Astrocyte (in vitro differentiated cells and primary cell): ENCODE data around the gene CAPS2. TPM values are rescaled to one million over a fixed set of nuclear protein-coding genes. Genes with fewer than 3 reads are reported as not detected.

Experiments
- DNase-seq: peaks from one replicate; pipeline ENCODE4 v3.0.0-alpha.2; 2010; ENCODE audit warnings: low read depth
- FAIRE-seq: peaks from 2 replicates; lab custom pipeline; 2011; peaks lifted over from hg19 to GRCh38; lab: Jason Lieb, UNC
- H2AFZ ChIP-seq: 2 replicates; pipeline ENCODE4 v1.6.0; 2012; ENCODE audit warnings: low read depth, low read length, inconsistent platforms
- H3K27ac ChIP-seq: 2 replicates; pipeline ENCODE4 v1.5.1; 2011; ENCODE audit warnings: low read depth, low read length, inconsistent platforms
- H3K27me3 ChIP-seq: 2 replicates; pipeline ENCODE4 v1.6.0; 2011; ENCODE audit warnings: low read length, inconsistent platforms; ENCODE audit not compliant: insufficient read depth
- H3K36me3 ChIP-seq: 2 replicates; pipeline ENCODE4 v1.5.1; 2011; ENCODE audit warnings: low read length, inconsistent platforms; ENCODE audit not compliant: insufficient read depth
- H3K4me1 ChIP-seq: 2 replicates; pipeline ENCODE4 v1.5.1; 2011; ENCODE audit warnings: low read length, inconsistent platforms; ENCODE audit not compliant: insufficient read depth
- H3K4me2 ChIP-seq: 2 replicates; pipeline ENCODE4 v1.6.0; 2012; ENCODE audit warnings: low read length, inconsistent platforms
- H3K4me3 ChIP-seq: 2 replicates; pipeline ENCODE4 v1.5.1; 2011; ENCODE audit warnings: low read depth, mild to moderate bottlenecking, low read length, inconsistent platforms; ENCODE audit not compliant: insufficient read depth
- H3K79me2 ChIP-seq: 2 replicates; pipeline ENCODE4 v1.6.0; 2012; ENCODE audit warnings: mild to moderate bottlenecking, low read length, inconsistent platforms; ENCODE audit not compliant: insufficient read depth
- H3K9ac ChIP-seq: 2 replicates; pipeline ENCODE4 v1.6.0; 2012; ENCODE audit warnings: mild to moderate bottlenecking, low read length, inconsistent platforms
- H3K9me3 ChIP-seq: 2 replicates; pipeline ENCODE4 v1.5.1; 2012; ENCODE audit warnings: low read depth, mild to moderate bottlenecking, low read length, inconsistent platforms; ENCODE audit not compliant: insufficient read depth
- H4K20me1 ChIP-seq: 2 replicates; pipeline ENCODE4 v1.6.0; 2012; ENCODE audit warnings: low read length, inconsistent platforms; ENCODE audit not compliant: insufficient read depth
- H3K27ac Mint-ChIP-seq: one replicate; pipeline ENCODE4 v1.8.0; 2021; ENCODE audit warnings: mild to moderate bottlenecking, mixed read lengths; ENCODE audit not compliant: unreplicated experiment
- H3K27me3 Mint-ChIP-seq: one replicate; pipeline ENCODE4 v1.8.0; 2021; ENCODE audit warnings: low read depth, mixed read lengths; ENCODE audit not compliant: unreplicated experiment
- H3K36me3 Mint-ChIP-seq: one replicate; pipeline ENCODE4 v1.8.0; 2021; ENCODE audit warnings: low read depth, mixed read lengths; ENCODE audit not compliant: unreplicated experiment
- H3K4me1 Mint-ChIP-seq: one replicate; pipeline ENCODE4 v1.8.0; 2021; ENCODE audit warnings: low read depth, mixed read lengths; ENCODE audit not compliant: unreplicated experiment
- H3K4me3 Mint-ChIP-seq: one replicate; pipeline ENCODE4 v1.8.0; 2021; ENCODE audit warnings: mild to moderate bottlenecking, moderate library complexity, mixed read lengths; ENCODE audit not compliant: unreplicated experiment
- H3K9me3 Mint-ChIP-seq: one replicate; pipeline ENCODE4 v1.8.0; 2021; ENCODE audit warnings: mild to moderate bottlenecking, mixed read lengths; ENCODE audit not compliant: unreplicated experiment
- EZH2 ChIP-seq: IDR thresholded peaks from 2 replicates; pipeline ENCODE4 v1.6.1; 2012; ENCODE audit warnings: mild to moderate bottlenecking, low read length, inconsistent platforms; ENCODE audit not compliant: insufficient read depth
- total RNA-seq: library from RNA; stranded (reverse); gene quantifications from 2 replicates; pipeline ENCODE4 v1.2.1, GENCODE V29; 2021
- TF ChIP-seq, protein P1 (sequence below): IDR thresholded peaks from 2 replicates; pipeline ENCODE4 v1.5.1; 2011; ENCODE audit warnings: low read depth, mild to moderate bottlenecking, inconsistent platforms, low read length, moderate library complexity; ENCODE audit not compliant: insufficient read depth

CAPS2 gene
- total RNA-seq, 1 donor from 2014 or later: 3.1 TPM

DNA sequence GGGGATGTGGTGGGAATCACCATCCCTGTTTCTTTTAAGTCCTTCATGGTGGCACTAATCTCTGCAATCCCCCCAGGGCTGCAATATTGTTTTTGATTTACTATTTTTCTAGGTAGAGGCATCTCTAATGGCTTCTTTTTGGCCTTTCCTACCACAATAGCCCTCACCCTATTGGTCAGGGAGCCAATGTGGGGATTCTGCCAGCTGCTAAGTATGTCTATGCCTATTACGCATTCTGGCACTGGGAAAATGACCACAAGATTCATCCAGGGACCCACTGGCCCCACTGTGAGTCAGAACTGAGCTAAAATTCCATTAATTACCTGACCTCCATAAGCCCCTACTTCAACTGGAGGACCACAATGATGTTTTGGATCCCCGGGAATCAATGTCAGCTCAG is 44.8 kb upstream of the CAPS2 start:
- Mint-ChIP-seq H3K36me3 (no peaks in the 10 kb centered on the region), H3K27ac (no peak overlapping the region), H3K4me1 (peaks cover 1% of the 10 kb centered on the region), H3K9me3 (peaks cover 2% of the 10 kb centered on the region), H3K27me3 (no peaks in the 10 kb centered on the region), H3K4me3 (no peak overlapping the region)
- H3K79me2 ChIP-seq: no peaks in the 10 kb centered on the region
- no peak overlapping the region for H3K4me3 ChIP-seq
- FAIRE-seq: no peak
- no peaks in the 10 kb centered on the region for H3K27me3 ChIP-seq
- no peak overlapping the region for H3K27ac ChIP-seq
- no peak overlapping the region for H3K4me2 ChIP-seq
- H3K4me1 ChIP-seq: no peaks in the 10 kb centered on the region
- H3K9ac ChIP-seq: no peak overlapping the region
- H3K9me3 ChIP-seq: no peaks in the 10 kb centered on the region
- no peaks in the 10 kb centered on the region for H3K36me3 ChIP-seq
- no peak overlapping the region for H2AFZ ChIP-seq
- H4K20me1 ChIP-seq: no peaks in the 10 kb centered on the region
- TF ChIP-seq, protein P1, sequence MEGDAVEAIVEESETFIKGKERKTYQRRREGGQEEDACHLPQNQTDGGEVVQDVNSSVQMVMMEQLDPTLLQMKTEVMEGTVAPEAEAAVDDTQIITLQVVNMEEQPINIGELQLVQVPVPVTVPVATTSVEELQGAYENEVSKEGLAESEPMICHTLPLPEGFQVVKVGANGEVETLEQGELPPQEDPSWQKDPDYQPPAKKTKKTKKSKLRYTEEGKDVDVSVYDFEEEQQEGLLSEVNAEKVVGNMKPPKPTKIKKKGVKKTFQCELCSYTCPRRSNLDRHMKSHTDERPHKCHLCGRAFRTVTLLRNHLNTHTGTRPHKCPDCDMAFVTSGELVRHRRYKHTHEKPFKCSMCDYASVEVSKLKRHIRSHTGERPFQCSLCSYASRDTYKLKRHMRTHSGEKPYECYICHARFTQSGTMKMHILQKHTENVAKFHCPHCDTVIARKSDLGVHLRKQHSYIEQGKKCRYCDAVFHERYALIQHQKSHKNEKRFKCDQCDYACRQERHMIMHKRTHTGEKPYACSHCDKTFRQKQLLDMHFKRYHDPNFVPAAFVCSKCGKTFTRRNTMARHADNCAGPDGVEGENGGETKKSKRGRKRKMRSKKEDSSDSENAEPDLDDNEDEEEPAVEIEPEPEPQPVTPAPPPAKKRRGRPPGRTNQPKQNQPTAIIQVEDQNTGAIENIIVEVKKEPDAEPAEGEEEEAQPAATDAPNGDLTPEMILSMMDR: no peak
- no peak for TF ChIP-seq EZH2
- peak; percentile 26 for DNase-seq

DNA sequence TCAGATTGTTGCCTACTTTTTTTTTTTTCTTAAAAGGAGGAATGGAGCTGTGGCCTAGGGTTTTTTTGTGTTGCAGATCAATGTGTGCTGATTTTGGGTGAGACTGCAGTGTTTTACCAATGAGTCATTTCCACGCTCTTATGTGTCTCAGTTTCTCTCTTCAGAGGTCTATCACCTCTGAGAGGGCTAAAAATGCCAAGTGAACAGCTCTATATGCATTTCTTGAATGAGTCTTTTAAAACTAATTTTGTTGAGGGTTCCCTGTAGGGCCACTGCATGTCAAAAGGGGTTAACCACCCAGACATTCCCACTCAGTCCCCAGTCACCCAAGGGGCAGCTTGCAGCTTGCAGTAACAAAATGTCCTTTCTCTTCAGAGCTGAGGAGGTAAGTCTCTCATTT is 36.5 kb upstream of the CAPS2 start:
- Mint-ChIP-seq H3K4me1 (peaks cover 11% of the 10 kb centered on the region), H3K27me3 (no peaks in the 10 kb centered on the region), H3K4me3 (peak overlapping the region; percentile 51), H3K36me3 (no peaks in the 10 kb centered on the region), H3K9me3 (peaks cover 2% of the 10 kb centered on the region), H3K27ac (peak overlapping the region; percentile 63)
- Histone ChIP-seq H3K27me3 (no peaks in the 10 kb centered on the region), H3K27ac (no peak overlapping the region), H3K4me1 (peaks cover 10% of the 10 kb centered on the region), H3K4me3 (no peak overlapping the region), H4K20me1 (no peaks in the 10 kb centered on the region), H3K79me2 (no peaks in the 10 kb centered on the region), H3K9ac (no peak overlapping the region), H3K9me3 (no peaks in the 10 kb centered on the region), H2AFZ (peak overlapping the region; percentile 45), H3K36me3 (no peaks in the 10 kb centered on the region), H3K4me2 (peak overlapping the region; percentile 45)
- TF ChIP-seq, protein P1: no peak
- no peak for TF ChIP-seq EZH2
- FAIRE-seq (no peak), DNase-seq (peak; percentile 59)

DNA sequence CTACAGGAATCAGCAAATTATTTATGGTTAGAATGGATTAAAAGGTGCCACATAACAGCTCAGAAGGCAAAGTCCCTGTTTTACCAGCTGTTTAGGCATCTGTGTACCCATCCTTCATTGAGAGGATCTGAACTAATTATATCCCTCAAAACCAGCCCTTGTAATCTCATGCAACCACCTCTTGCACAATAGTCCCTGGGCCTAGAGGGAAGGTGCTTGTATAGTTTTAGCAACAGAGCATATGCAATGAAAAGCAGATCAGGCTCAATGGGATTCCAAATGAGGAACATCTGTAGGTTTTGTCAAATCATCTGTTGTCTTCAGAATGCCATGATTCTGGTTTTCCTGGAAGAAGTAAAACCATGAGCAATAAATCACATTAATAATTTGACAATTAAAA is 34.8 kb upstream of the CAPS2 start:
- TF ChIP-seq, protein P1: no peak
- TF ChIP-seq EZH2: no peak
- H3K9me3 Mint-ChIP-seq: peaks cover 2% of the 10 kb centered on the region
- no peak overlapping the region for H3K4me3 ChIP-seq
- no peaks in the 10 kb centered on the region for H3K27me3 Mint-ChIP-seq
- FAIRE-seq: no peak
- H4K20me1 ChIP-seq: no peaks in the 10 kb centered on the region
- no peaks in the 10 kb centered on the region for H3K36me3 Mint-ChIP-seq
- no peak overlapping the region for H2AFZ ChIP-seq
- no peaks in the 10 kb centered on the region for H3K9me3 ChIP-seq
- peaks cover 11% of the 10 kb centered on the region for H3K4me1 Mint-ChIP-seq
- no peak for DNase-seq
- no peaks in the 10 kb centered on the region for H3K36me3 ChIP-seq
- peaks cover 10% of the 10 kb centered on the region for H3K4me1 ChIP-seq
- H3K27ac ChIP-seq: no peak overlapping the region
- no peaks in the 10 kb centered on the region for H3K79me2 ChIP-seq
- H3K4me2 ChIP-seq: no peak overlapping the region
- no peaks in the 10 kb centered on the region for H3K27me3 ChIP-seq
- no peak overlapping the region for H3K9ac ChIP-seq
- H3K27ac Mint-ChIP-seq: no peak overlapping the region
- no peak overlapping the region for H3K4me3 Mint-ChIP-seq
